HG02973 (cell line): ENCODE results near the gene PRKX.
"Not testable (repeated sequence)": the region's sequence is repeated elsewhere in the genome, so short reads cannot be mapped to it uniquely, and the experiment has no call there.

Experiments
- ATAC-seq: cut with Tn5 transposase; IDR thresholded peaks from one replicate; pipeline ENCODE4 v1.9.1; 2021; ENCODE audit warnings: moderate library complexity; ENCODE audit not compliant: unreplicated experiment

The PRKX gene

GRCh38 chrX:3712051-3712869, 1.2 kb downstream of the PRKX start:
- ATAC-seq: no peak

- ATAC-seq: no peak
Observed at GRCh38 chrX:3711331-3711917, 2.0 kb downstream of the PRKX start.

- not testable (repeated sequence) for ATAC-seq
Observed at GRCh38 chrX:3707673-3708274, 5.7 kb downstream of the PRKX start.

- no peak for ATAC-seq
Observed at GRCh38 chrX:3706481-3706880, 7.0 kb downstream of the PRKX start.

GRCh38 chrX:3703251-3703650, 10.2 kb downstream of the PRKX start:
- ATAC-seq: not testable (repeated sequence)

- ATAC-seq: not testable (repeated sequence)
Observed at GRCh38 chrX:3702095-3702494, 11.4 kb downstream of the PRKX start.

GRCh38 chrX:3701445-3701928, 12.0 kb downstream of the PRKX start:
- not testable (repeated sequence) for ATAC-seq

GRCh38 chrX:3699821-3700381, 13.5 kb downstream of the PRKX start:
- no peak for ATAC-seq

- ATAC-seq: no peak
Observed at GRCh38 chrX:3697701-3698279, 15.7 kb downstream of the PRKX start.

GRCh38 chrX:3697220-3697684, 16.2 kb downstream of the PRKX start:
- ATAC-seq: no peak

GRCh38 chrX:3695536-3695935, 17.9 kb downstream of the PRKX start:
- ATAC-seq: no peak

- no peak for ATAC-seq
Observed at GRCh38 chrX:3690140-3690539, 23.3 kb downstream of the PRKX start.

GRCh38 chrX:3683236-3683635, 30.2 kb downstream of the PRKX start:
- not testable (repeated sequence) for ATAC-seq

GRCh38 chrX:3680459-3680858, 33.0 kb downstream of the PRKX start:
- no peak for ATAC-seq

- ATAC-seq: no peak
Observed at GRCh38 chrX:3679669-3680068, 33.8 kb downstream of the PRKX start.

GRCh38 chrX:3678328-3678727, 35.1 kb downstream of the PRKX start:
- no peak for ATAC-seq

- ATAC-seq: no peak
Observed at GRCh38 chrX:3674881-3675280, 38.6 kb downstream of the PRKX start.

GRCh38 chrX:3669841-3670475, 43.5 kb downstream of the PRKX start:
- no peak for ATAC-seq

GRCh38 chrX:3666975-3667374, 46.5 kb downstream of the PRKX start:
- ATAC-seq: no peak

- no peak for ATAC-seq
Observed at GRCh38 chrX:3664921-3665320, 48.5 kb downstream of the PRKX start.
